Hepatocyte (in vitro differentiated cells): ENCODE data around the gene POLR3GL. TPM values are rescaled to one million over a fixed set of nuclear protein-coding genes. Genes with fewer than 3 reads are reported as not detected.

Experiments
- DNase-seq: peaks from one replicate; pipeline ENCODE4 v3.0.0-alpha.2; 2016; ENCODE audit warnings: low spot score
- H2AFZ ChIP-seq: fragments of 200-600 bp; sonication (generic); 2 replicates; pipeline ENCODE4 v1.6.0; 2016; ENCODE audit warnings: antibody characterized with exemption, mild to moderate bottlenecking
- H3K27ac ChIP-seq: fragments of 200-600 bp; sonication (generic); 2 replicates; pipeline ENCODE4 v1.5.1; 2016; ENCODE audit warnings: mild to moderate bottlenecking
- H3K27me3 ChIP-seq: fragments of 200-600 bp; sonication (generic); 2 replicates; pipeline ENCODE4 v1.6.1; 2016
- H3K36me3 ChIP-seq: fragments of 200-600 bp; sonication (generic); replicated peaks from 2 replicates; pipeline ENCODE4 v1.5.1; 2016; ENCODE audit warnings: low read depth; ENCODE audit not compliant: insufficient read depth
- H3K4me1 ChIP-seq: fragments of 200-600 bp; sonication (generic); 2 replicates; pipeline ENCODE4 v1.5.1; 2016; ENCODE audit warnings: mild to moderate bottlenecking, moderate library complexity; ENCODE audit not compliant: insufficient read depth
- H3K4me2 ChIP-seq: fragments of 200-600 bp; sonication (generic); 2 replicates; pipeline ENCODE4 v1.6.0; 2016
- H3K4me3 ChIP-seq: fragments of 200-600 bp; sonication (generic); 2 replicates; pipeline ENCODE4 v1.5.1; 2016; ENCODE audit warnings: mild to moderate bottlenecking
- H3K79me2 ChIP-seq: fragments of 200-600 bp; sonication (generic); 2 replicates; pipeline ENCODE4 v1.6.0; 2017; ENCODE audit warnings: mild to moderate bottlenecking
- H3K9me2 ChIP-seq: fragments of 200-600 bp; sonication (generic); replicated peaks from 2 replicates; pipeline ENCODE4 v1.6.0; 2017; ENCODE audit warnings: mild to moderate bottlenecking; ENCODE audit not compliant: insufficient read depth
- H3K9me3 ChIP-seq: fragments of 200-600 bp; sonication (generic); 2 replicates; pipeline ENCODE4 v1.5.1; 2016; ENCODE audit warnings: low read depth, mild to moderate bottlenecking
- H4K20me1 ChIP-seq: fragments of 200-600 bp; sonication (generic); 2 replicates; pipeline ENCODE4 v1.6.0; 2016; ENCODE audit warnings: mild to moderate bottlenecking; ENCODE audit not compliant: insufficient read depth, poor library complexity, severe bottlenecking
- CTCF ChIP-seq: fragments of 200-600 bp; sonication (generic); IDR thresholded peaks from 2 replicates; pipeline ENCODE4 v1.5.1; 2016; ENCODE audit warnings: antibody characterized with exemption, mild to moderate bottlenecking; ENCODE audit not compliant: poor library complexity
- EZH2 ChIP-seq: fragments of 200-600 bp; sonication (generic); IDR thresholded peaks from 2 replicates; pipeline ENCODE4 v1.6.1; 2016; ENCODE audit warnings: antibody characterized with exemption, mild to moderate bottlenecking, borderline replicate concordance
- EZH2phosphoT487 ChIP-seq: fragments of 200-600 bp; sonication (generic); IDR thresholded peaks from one replicate; pipeline ENCODE4 v1.6.1; 2018; ENCODE audit warnings: antibody characterized with exemption, mild to moderate bottlenecking, low read depth, moderate library complexity; ENCODE audit not compliant: unreplicated experiment, severe bottlenecking
- WGBS: methylation state at CpG from one replicate; pipeline ENCODE4 v1.1.6; 2016; ENCODE audit warnings: low lambda C conversion rate; ENCODE audit errors: missing lambda C conversion rate; 5-methylcytosine and 5-hydroxymethylcytosine counted together
- polyA plus RNA-seq: library from polyadenylated mRNA; unstranded; fragments of >200 nt; fragmentation: Nextera tagmentation; extraction: Ambion mirVana; gene quantifications from 2 replicates; pipeline ENCODE4 v1.2.1, GENCODE V29; 2016
- total RNA-seq: library from RNA; depleted of rRNA; stranded (reverse); fragments of >200 nt; gene quantifications from 2 replicates; pipeline ENCODE4 v1.2.3, GENCODE V29; 2014

The POLR3GL gene
- total and polyA plus RNA-seq, 2 experiments from 2014 or later = 10.5 to 27.3 TPM

- H3K27me3 ChIP-seq = no peaks in the 10 kb centered on the region
- H2AFZ ChIP-seq = no peak overlapping the region
- WGBS = 80% methylated on average over 10 of the region's 10 CpGs
- peaks cover 41% of the 10 kb centered on the region for H3K79me2 ChIP-seq
- H3K4me3 ChIP-seq = peak overlapping the region; percentile 88
- TF ChIP-seq EZH2phosphoT487 = no peak
- TF ChIP-seq CTCF = no peak
- no peak for TF ChIP-seq EZH2
- DNase-seq = no peak
- peak overlapping the region; percentile 84 for H3K4me2 ChIP-seq
- no peaks in the 10 kb centered on the region for H3K9me2 ChIP-seq
- peaks cover 6% of the 10 kb centered on the region for H3K36me3 ChIP-seq
- peak overlapping the region; percentile 81 for H3K27ac ChIP-seq
- H3K4me1 ChIP-seq = peaks cover 15% of the 10 kb centered on the region
- H3K9me3 ChIP-seq = no peaks in the 10 kb centered on the region
- H4K20me1 ChIP-seq = peaks cover 36% of the 10 kb centered on the region
Observed at GRCh38 chr1:145994391-145995120, 30.1 kb downstream of the POLR3GL start.

- H3K4me2 ChIP-seq = peak overlapping the region; percentile 84
- peak overlapping the region; percentile 88 for H3K4me3 ChIP-seq
- peaks cover 36% of the 10 kb centered on the region for H4K20me1 ChIP-seq
- peak overlapping the region; percentile 81 for H3K27ac ChIP-seq
- 31% methylated on average over 8 of the region's 8 CpGs for WGBS
- DNase-seq = no peak
- TF ChIP-seq EZH2phosphoT487 = no peak
- H3K79me2 ChIP-seq = peaks cover 41% of the 10 kb centered on the region
- peaks cover 21% of the 10 kb centered on the region for H3K4me1 ChIP-seq
- no peaks in the 10 kb centered on the region for H3K9me2 ChIP-seq
- H2AFZ ChIP-seq = no peak overlapping the region
- H3K9me3 ChIP-seq = no peaks in the 10 kb centered on the region
- H3K27me3 ChIP-seq = no peaks in the 10 kb centered on the region
- H3K36me3 ChIP-seq = peaks cover 6% of the 10 kb centered on the region
Observed at GRCh38 chr1:145995148-145995881, 30.8 kb downstream of the POLR3GL start.

- Histone ChIP-seq H2AFZ (no peak overlapping the region), H3K4me3 (peak overlapping the region; percentile 88), H3K4me2 (peak overlapping the region; percentile 84), H3K4me1 (peaks cover 21% of the 10 kb centered on the region), H3K36me3 (peaks cover 6% of the 10 kb centered on the region), H3K9me3 (no peaks in the 10 kb centered on the region), H3K27me3 (no peaks in the 10 kb centered on the region), H3K27ac (peak overlapping the region; percentile 81), H3K9me2 (no peaks in the 10 kb centered on the region), H4K20me1 (peaks cover 36% of the 10 kb centered on the region), H3K79me2 (peaks cover 41% of the 10 kb centered on the region)
- TF ChIP-seq CTCF (no peak), EZH2phosphoT487 (no peak), EZH2 (no peak)
- under 1% methylated on average over 13 of the region's 13 CpGs for WGBS
- DNase-seq = no peak
Observed at GRCh38 chr1:145995964-145996432, 31.5 kb downstream of the POLR3GL start.

DNA sequence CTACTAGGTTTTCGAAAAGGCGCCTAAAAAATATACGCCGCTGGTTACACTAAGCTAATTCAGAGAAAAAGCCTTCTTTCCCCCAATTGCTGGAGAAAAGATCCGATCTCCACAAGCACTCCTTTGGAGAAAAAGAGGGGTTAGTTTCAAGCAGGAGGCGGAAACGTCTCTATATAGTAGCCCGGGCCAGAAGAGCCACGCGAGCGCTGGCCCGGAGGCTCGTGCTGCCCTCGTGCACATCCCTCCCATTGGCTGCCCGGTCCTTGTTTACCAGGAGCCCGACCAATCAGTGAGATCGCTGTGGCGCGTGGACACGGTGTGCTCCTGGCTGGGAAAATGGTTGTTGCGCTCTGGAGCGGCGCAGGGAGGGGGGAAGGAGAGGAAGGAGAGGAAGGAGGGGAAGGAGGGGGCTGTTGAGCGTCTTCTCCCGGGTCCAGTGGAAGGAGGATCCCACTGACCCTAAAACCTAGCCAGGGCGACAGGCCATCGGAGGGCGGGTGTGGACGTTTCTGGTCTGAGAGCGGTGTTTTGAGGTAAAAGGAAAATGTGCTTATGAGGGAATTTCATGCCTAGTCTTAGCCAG, 32.0 kb downstream of the POLR3GL start, which contains the start of gene TXNIP:
TXNIP (minus strand) TSS at position 147 of the 583 bp plus-strand sequence. CDS start 313 bp downstream, outside the sequence.
- 3% methylated on average over 28 of the region's 30 CpGs for WGBS
- Histone ChIP-seq H3K4me3 (peak within 1 kb of the TSS; percentile 88), H3K4me1 (peaks cover 21% of the 10 kb centered on the region), H4K20me1 (peaks cover 36% of the 10 kb centered on the region), H3K27ac (peak within 1 kb of the TSS; percentile 87), H3K36me3 (peaks cover 6% of the 10 kb centered on the region), H3K9me3 (no peaks in the 10 kb centered on the region), H3K79me2 (peaks cover 41% of the 10 kb centered on the region), H3K9me2 (no peaks in the 10 kb centered on the region), H3K4me2 (peak within 1 kb of the TSS; percentile 84), H3K27me3 (no peaks in the 10 kb centered on the region), H2AFZ (peak within 1 kb of the TSS; percentile 34)
- peak; percentile 98 for DNase-seq
- TF ChIP-seq EZH2 (no peak), CTCF (no peak), EZH2phosphoT487 (no peak)
